ENCODE results near the gene CCDC3.
"Not testable (repeated sequence)": the region's sequence is repeated elsewhere in the genome, so short reads cannot be mapped to it uniquely, and the experiment has no call there.

CCDC3 gene

GRCh38 chr10:12876266-12876665 lies 125.2 kb downstream of the CCDC3 start:
- DNase-seq: no peak

DNA sequence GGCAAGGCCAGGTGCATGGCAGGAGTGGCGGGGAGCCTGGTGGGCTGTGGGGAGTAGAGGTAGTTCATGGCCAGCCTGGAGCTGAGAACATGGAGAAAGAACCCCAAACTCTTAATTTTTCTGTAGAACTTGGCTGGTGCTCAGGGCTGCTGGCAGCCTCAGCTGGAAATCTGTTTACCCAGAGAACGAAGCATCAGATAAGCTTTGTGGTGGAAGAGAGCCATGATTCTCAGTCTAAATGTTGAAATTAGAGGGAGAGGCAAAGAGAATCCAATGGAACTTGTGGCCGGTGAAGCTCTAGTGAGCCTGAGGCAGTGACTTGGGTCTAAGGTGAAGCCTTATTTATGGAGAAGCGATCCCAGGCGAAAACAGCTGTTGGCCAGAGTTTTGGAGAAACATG lies 126.4 kb downstream of the CCDC3 start:
- DNase-seq: no peak

DNA sequence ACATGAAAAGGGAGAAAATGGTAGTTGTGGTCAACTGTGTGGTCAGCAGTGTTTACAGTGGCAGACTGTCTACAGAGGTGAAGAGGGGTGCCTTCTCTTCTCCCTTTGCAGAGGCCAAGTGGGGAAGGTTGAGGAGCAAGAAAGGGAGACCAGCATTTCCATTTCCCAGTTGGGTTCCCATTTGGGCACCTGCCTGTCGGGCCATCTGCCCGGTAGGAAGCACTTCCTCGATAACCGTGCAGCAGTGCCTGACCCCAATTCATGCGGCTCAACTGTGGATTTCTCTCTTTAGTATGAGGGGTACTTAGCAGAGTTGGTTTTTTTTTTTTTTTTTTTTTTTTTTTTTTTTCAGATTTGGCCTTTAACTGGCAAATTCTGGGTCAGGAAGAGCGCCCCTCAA lies 127.0 kb downstream of the CCDC3 start:
- no peak for DNase-seq

GRCh38 chr10:12873172-12873571 lies 128.3 kb downstream of the CCDC3 start:
- DNase-seq: no peak

DNA sequence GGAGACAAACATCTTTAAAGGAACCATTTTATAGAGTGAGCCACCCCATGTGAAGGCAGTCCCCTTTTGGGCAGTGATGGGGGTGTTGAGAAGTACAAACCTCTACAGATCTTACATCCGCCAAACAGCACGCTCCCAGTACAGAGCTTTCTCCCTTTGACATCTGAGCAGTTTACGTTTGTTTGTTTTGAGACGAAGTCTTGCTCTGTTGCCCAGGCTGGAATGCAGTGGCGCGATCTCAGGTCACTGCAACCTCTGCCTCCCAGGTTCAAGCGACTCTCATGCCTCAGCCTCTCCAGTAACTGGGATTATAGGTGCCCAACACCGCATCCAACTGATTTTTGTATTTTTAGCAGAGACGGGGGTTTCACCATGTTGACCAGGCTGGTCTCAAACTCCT lies 128.9 kb downstream of the CCDC3 start:
- DNase-seq: no peak

DNA sequence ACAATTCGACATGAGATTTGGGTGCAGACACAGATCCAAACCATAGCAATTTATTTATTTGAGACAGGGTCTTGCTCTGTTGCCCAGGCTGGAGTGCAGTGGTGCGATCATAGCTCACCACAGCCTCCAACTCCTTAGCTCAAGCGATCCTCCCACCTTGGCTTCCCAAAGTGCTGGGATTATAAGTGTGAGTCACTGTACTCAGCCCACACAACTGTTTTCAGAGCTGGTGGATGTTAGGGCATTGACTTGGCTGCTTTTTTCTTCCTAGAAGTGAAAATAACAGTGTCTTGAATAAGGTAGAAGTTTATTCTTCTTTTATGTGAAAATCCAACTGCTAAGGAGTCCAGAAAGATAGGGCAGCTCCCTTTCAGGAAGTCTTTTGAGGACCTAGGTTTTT lies 132.1 kb downstream of the CCDC3 start:
- DNase-seq: no peak

- DNase-seq: no peak
Observed at GRCh38 chr10:12868229-12868628, 133.3 kb downstream of the CCDC3 start.

DNA sequence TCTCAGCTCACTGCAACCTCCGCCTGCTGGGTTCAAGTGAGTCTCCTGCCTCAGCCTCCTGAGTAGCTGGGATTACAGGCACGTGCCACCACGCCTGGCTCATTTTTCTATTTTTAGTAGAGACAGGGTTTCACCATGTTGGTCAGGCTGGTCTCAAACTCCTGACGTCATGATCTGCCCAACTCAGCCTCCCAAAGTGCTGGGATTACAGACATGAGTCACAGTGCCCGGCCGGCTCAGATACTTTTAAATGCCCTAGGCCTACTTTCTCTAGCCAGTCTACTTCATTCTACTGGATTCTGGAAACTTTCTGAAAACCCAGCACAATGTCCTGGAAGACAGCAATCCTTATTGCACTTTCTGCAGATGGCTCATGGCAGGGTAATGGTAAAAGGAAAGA lies 136.0 kb downstream of the CCDC3 start:
- DNase-seq: not testable (repeated sequence)

DNA sequence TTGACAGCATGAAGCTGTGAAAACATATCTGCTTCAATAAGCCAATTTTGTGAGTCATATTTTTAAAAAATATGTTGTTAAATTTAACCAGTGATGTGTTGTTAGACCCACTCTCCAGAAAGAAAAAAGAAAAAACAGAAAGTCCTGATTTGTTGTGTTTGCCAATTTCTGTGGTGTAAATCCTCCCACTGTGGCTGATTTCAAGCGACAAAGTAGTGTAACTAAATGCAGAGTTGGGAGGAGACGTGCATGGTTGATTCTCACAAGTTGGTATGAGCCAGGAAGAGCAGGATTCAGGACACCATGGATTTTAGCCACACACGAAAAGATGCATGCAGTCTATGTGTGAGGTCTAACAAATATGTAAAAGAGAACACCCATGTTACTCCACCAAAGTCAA lies 139.1 kb downstream of the CCDC3 start:
- DNase-seq: no peak

- no peak for DNase-seq
Observed at GRCh38 chr10:12854988-12855387, 146.5 kb downstream of the CCDC3 start.

GRCh38 chr10:12852687-12853086 lies 148.8 kb downstream of the CCDC3 start:
- DNase-seq: no peak

DNA sequence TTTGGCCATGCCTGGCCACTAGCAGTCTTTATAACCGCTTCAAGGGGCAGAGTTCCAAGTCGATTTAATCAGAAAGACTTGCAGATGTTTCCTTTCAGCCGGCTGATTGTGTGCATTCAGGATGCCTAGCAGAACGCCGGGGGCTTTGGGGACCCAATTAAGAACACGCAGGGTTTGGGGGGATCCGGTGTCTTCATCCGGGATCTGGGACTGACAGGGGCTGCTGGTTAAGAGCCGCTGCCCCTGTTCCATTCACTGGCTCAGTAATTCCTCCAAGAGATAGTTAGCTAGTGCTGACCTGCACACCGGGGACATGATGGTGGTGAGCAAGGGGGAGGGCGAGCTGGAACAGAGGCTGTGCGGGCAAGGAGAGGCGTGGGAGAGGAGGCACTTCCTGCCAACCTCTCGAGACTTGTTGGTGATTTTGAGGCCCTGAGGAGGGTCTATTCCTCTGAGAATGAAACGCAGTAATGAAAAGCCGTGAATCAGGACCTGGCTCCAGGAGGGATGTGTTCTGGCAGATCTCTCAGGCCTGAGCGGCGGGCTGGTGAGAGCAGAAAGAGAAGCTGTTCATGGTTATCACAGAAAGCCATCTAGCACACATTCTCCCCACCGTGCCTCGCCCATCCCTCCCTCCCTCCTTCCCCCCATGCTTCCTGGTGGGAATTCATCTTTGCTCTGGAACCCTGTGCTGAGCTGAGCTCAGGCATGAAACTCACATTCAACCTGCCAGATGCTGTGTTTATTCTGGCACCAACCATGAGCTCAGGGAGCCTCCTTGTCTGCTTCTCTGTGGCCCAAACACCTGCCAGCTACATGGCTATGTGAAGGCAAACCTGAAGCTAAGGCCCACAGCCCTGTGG lies 152.0 kb downstream of the CCDC3 start:
- no peak for DNase-seq

DNA sequence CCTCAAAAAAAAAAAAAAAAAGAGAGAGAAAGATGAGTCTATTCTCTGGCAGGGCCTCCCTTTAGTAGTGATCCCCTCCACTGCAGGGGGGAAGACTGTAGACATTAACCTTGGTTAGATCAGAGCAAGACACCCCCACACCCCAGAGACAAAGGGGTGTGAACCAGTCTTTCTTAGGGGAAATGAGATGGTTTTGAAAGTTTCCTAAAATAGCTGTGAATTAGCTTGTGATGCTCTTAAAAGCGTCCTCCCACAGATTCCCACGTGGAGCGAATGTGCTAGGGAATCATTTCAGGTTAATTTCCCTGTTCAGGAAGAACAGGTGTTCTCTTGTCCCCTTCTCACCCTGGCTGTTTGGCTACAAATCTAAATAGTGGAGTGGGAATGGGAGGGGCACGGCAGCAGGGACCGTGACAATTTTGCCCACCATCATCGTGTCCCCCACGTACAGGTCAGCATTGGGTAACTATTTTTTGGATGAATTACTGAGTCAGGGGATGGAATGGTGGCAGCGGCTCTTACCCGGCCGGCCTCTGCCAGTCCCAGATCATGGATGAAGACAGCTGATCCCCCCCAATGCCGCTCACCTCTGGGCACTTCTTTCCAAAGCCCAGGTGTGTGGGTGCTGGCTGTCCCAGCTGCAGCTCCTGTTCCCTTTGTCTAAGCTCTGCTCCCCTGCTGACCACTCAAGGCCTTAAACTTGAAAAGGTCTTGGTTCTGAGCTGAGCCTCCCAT lies 152.9 kb downstream of the CCDC3 start:
- no peak for DNase-seq

GRCh38 chr10:12847361-12847975 lies 154.0 kb downstream of the CCDC3 start:
- DNase-seq: no peak

- no peak for DNase-seq
Observed at GRCh38 chr10:12846718-12847117, 154.8 kb downstream of the CCDC3 start.

Data from CD4-positive, alpha-beta T cell treated with Interleukin-17A for 4 hours (primary cell).